ENCODE measurements around the gene MROH8.
"Not testable (repeated sequence)": the region's sequence is repeated elsewhere in the genome, so short reads cannot be mapped to it uniquely, and the experiment has no call there.

MROH8 gene

GRCh38 chr20:37147250-37147649, 32.1 kb downstream of the MROH8 start:
- H3K4me3 ChIP-seq (ENCODE audit: low read depth, low read length) = no peak overlapping the region
- DNase-seq (ENCODE audit: low read depth) = no peak
- no peak for TF ChIP-seq CTCF (IDR thresholded peaks at IDR 0.05; ENCODE audit: low read depth, low read length, missing control alignments)

DNA sequence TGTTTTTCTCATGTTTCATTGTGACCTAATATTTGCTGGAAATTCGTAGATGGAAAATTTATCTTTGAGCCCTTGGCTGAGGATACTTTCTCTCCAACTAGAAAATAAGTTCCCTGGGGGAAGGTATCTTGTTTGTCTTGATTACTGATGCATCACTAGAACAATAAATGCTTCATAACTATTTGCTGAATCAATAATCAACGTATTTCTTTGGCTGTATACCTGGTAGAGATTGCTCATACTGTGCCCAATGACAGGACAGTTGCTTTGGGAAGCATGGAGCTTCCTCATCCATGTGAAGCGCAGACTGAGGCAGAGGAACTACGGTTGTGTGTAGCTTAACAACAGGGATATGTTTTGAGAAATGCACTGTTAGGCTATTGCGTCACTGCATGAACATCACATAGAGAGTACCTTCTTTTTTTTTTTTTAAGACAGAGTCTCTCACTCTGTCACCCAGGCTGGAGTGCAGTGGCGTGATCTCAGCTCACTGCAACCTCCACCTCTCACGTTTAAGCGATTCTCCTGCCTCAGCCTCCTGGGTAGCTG, 34.4 kb downstream of the MROH8 start:
- no peak for TF ChIP-seq CTCF (IDR thresholded peaks at IDR 0.05; ENCODE audit: low read depth, low read length, missing control alignments)
- no peak overlapping the region for H3K4me3 ChIP-seq (ENCODE audit: low read depth, low read length)
- DNase-seq (ENCODE audit: low read depth) = no peak

DNA sequence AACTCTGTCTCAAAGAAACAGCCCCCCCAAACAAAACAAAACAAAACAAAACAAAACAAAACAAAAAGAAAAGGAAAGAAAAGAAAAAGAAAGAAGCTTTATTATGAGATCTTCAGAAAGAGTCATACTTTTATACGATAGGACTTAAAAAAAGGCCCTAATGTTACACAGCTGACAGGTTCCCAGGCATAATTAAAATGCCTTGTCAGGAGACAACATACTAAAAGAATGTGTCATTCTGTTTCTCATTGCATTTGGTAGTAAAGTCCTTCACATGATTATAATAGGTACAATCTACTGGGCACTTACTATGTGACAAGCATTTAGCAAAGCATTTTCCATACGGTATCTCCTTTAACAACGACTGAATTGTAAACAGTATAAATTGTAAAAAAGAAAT, 36.6 kb downstream of the MROH8 start:
- no peak for TF ChIP-seq CTCF (IDR thresholded peaks at IDR 0.05; ENCODE audit: low read depth, low read length, missing control alignments)
- DNase-seq (ENCODE audit: low read depth) = no peak
- no peak overlapping the region for H3K4me3 ChIP-seq (ENCODE audit: low read depth, low read length)

DNA sequence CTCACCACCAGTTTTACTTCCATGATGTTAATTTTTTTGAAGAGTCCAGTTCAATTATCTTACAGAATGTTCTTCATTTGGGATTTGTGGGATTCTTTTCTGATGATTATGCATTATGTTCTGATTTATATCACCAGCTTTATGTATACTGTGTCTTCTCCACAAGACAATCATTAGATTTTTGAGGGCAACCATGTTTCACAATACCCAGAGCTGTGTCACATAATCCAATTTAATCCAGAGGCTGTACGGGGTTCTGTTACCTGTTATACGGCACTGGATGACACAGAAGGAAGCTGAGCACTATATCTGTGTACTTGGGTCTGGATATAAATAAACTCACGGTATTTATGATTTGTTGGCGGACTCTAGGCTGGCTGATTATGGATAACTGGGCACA, 41.8 kb downstream of the MROH8 start:
- DNase-seq (ENCODE audit: low read depth) = no peak
- no peak for TF ChIP-seq CTCF (IDR thresholded peaks at IDR 0.05; ENCODE audit: low read depth, low read length, missing control alignments)
- H3K4me3 ChIP-seq (ENCODE audit: low read depth, low read length) = no peak overlapping the region

GRCh38 chr20:37133952-37134351, 45.4 kb downstream of the MROH8 start:
- no peak overlapping the region for H3K4me3 ChIP-seq (ENCODE audit: low read depth, low read length)
- no peak for TF ChIP-seq CTCF (IDR thresholded peaks at IDR 0.05; ENCODE audit: low read depth, low read length, missing control alignments)
- no peak for DNase-seq (ENCODE audit: low read depth)

DNA sequence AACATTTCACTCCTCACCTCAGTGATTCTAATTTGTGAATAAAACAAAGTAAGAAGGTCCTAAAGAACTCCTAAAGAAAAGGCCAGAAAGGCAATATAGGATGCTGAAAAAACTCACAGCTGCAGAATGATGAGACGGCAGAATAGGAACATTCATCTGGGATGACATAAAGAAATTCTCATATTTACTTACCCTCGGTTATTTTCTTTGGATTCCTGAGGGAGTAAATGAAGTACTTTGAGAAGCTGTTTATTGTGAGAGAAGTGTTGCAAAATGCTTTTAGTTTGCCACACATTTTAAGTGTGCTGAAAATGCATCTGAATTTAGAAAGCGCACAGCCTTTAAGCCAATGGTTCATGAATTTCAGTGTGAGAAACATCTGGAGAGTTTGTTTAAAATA, 47.9 kb downstream of the MROH8 start:
- DNase-seq (ENCODE audit: low read depth) = no peak
- no peak for TF ChIP-seq CTCF (IDR thresholded peaks at IDR 0.05; ENCODE audit: low read depth, low read length, missing control alignments)
- H3K4me3 ChIP-seq (ENCODE audit: low read depth, low read length) = no peak overlapping the region

DNA sequence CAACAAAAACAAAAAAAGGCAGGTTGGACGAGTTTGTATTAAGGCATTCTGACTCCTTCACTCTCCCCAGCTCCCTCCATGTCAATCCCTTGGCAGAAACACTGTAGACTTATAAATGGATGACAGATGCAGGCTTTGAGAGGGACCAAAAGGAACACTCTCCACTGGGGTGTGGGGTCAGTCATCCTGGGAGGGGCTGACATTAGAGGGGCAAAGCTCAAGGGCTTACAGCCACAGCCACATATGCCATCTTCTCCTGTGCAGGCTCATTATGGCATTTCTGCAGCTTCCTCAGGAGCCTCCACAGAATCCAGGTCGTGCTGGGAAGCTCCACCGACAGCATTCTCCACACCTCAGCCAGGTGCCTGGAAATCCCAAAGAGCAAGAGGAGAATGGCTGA, 50.5 kb downstream of the MROH8 start:
- H3K4me3 ChIP-seq (ENCODE audit: low read depth, low read length) = no peak overlapping the region
- no peak for TF ChIP-seq CTCF (IDR thresholded peaks at IDR 0.05; ENCODE audit: low read depth, low read length, missing control alignments)

GRCh38 chr20:37126290-37126689, 53.1 kb downstream of the MROH8 start:
- not testable (repeated sequence) for DNase-seq (ENCODE audit: low read depth); H3K4me3 ChIP-seq (ENCODE audit: low read depth, low read length)

More for the DNA sequence above, 50.5 kb downstream of the MROH8 start:
- DNase-seq (ENCODE audit: low read depth) = no peak

Measured in GM12864 (cell line).